Myocyte (in vitro differentiated cells): Measurements from ENCODE around the gene PDZRN4. TPM values are rescaled to one million over a fixed set of nuclear protein-coding genes. Genes with fewer than 3 reads are reported as not detected.
"Not testable (repeated sequence)": the region's sequence is repeated elsewhere in the genome, so short reads cannot be mapped to it uniquely, and the experiment has no call there.

Experiments
- DNase-seq: peaks from one replicate; pipeline ENCODE4 v3.0.0-alpha.2; 2012; ENCODE audit warnings: low read depth
- total RNA-seq: library from RNA; depleted of rRNA; stranded (reverse); fragments of >200 nt; gene quantifications from 2 replicates; pipeline ENCODE4 v1.2.3, GENCODE V29; 2014

PDZRN4 gene
- total RNA-seq, 1 donor from 2014 or later: not detected

DNA sequence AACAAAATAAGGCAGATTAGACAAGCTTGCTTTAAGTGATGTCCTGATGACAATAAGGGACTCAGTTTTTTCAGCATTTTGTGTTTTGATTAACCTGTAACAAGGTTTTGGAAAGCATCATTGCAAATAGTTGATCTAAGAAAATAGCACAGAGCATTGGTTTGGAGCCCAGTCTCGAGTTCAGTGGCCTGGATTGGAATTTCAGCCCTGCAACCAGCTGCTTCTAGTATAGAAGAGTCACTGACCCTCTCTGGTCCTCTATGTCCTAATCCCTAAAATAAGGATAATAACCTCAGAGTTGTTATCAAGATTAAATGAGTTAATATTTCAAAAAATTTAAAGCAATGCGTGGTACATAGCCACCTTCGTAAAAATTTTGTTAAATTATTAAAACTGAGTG is 25.5 kb downstream of the PDZRN4 start:
- no peak for DNase-seq

DNA sequence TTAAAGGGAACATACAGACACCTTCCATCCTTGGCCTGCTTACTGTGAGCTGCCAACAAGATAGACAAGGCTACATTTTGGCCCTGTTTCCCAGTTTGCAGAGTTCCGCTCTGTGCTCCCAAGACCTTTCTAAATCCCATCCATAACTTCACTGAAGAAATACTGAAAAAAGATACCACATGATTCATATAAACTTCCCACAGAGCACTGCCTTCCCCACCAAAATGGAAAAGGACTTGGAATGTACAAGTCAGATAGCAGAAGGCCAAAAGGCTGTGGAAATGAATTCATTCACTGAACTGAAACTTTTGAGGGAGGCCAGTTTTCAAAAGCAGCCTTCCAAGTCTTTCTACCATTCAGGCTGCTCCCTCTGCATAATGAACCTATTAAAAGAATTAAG is 29.6 kb downstream of the PDZRN4 start:
- no peak for DNase-seq

DNA sequence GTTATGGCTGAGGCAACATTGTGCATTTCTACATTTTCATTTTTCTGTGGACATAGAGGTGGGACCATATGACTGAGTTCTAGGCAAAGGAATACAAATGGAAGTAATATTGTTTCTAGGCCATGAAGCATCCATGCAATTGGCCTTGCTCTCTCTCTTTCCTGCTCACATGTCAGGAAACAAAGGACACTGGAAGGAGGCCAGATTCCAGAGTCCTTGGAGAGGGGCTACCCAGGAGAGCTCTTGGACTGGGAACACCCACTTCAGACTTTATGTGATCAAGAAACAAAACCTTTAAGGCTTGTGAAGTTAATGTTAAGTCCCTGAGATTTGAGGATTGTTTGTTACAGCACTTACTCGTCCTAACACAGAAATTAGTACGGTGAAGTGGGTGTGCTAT is 32.8 kb downstream of the PDZRN4 start:
- no peak for DNase-seq

DNA sequence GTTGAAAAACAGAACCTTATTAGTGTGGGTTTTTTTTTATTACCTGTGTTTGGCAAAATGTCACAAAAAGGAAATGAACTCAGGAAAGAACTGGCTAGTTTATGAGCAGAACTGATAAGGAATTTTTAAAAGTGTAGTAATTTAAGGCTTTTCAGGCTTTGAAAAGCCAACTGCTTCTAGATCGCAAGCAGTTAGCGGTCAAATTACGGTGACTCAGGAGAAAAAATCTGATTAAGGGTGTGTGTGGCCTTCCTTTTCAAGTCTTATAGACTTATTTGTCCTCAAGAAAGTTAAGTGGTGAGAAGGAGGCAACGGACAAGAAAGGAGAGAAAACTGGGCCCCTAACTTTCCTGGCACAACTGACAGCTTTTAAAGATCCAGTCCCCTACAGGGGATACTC is 33.4 kb downstream of the PDZRN4 start:
- DNase-seq: no peak

DNA sequence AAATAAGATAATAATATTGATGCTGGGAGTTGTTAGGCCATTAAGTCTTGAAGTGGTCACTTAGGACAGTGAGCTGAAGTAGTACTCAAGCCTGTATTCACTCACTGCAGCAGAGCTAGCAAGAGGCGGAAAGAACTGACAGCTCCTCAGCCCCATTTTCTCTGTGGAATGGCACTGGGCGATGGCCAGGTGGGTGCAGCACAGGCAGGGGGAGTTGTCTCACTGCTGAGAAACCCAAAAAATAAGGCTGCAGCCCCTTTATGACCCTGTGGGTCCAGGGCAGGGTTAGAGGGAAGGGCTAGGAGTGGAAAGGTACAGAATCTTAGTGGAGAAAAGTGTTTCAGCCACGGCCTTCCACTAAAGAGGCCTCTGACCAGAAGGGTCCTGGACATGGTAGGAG is 35.5 kb downstream of the PDZRN4 start:
- DNase-seq: no peak

DNA sequence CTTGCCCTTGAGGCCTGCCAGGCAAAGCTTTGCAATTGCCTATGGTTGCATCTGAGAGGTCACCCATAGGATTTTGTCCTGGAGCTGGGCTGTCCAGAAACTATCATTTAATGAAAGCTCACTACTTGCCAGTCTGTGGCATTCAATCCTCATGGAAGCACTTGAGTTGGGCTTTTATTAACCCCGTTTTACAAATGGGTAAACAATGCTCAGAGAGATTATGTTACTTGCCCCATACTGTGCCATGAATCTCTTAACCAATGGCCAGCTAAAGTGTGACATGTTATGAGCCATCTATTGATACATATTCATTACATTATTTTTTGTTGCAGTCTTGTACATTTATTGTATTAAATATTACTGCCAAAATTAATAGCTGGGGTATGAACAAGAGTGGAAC is 35.9 kb downstream of the PDZRN4 start:
- no peak for DNase-seq

DNA sequence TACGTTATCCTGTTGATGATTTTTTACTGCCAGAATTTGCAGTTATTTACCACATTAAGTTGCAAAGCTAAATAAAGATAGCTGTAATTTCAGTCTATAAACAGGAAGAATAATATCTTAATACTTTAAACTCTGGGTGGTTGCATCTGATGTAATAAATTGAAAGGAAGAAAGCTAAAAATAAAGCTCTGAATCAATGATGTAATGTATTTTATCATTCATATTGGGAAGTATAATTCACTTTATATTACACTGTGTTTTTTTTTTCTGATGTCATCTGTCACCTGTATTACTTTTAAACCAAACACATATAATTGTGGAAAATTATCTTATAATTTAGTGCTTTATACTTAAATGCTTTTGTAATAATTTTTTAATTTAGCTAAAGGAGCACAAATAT is 37.1 kb downstream of the PDZRN4 start:
- DNase-seq: no peak

DNA sequence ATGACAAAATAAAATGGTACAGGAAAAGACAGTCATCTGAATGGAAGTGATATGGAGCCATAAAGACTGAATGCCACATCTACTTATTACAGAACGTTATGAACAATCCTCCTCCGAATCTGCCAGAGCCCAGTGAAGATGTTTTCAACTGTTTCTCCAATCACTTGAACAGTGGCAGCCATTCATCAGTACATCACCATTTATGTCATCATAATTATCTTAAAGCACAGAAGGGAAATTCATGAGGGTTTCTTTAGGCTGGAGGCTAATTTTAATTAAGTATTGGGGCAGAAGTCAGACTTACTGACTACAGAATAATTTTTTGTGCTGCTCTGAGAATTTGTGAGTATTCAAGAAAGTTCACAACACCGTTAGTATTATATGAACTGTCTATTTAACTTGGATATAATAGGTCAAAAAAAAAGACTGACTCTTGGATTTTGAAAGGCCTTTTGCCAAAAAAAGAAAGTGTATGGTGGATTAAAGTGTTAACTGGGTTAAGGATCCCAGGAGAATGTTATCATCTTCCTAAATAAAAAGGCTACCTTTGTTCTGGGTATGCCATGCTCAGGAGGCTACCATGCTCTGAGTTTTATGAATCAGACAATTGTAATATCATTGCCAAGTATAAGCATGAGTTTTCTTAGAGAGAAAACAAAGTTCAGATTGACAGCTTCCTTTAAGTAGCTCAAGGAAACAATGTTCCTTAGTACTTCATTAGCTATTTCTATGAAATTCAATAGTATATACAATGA is 40.1 kb downstream of the PDZRN4 start:
- DNase-seq: no peak

DNA sequence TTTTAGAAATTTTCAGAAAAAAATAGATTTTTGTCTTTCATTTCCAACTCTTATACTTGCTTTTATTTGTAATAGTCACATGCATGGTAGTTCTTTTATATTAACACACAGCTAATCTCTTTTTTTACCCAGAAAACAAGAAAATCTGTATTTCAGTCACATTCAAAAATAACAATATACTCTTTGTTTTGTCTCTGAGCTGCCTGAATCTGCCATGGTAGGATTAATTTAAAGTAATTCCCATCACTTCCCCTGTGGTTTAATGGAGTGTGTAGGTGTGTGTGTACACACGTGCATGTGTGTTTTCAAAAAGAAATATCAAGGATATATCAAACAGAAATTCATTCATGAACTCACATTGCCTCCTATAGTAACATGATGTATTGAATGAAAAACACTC is 42.6 kb downstream of the PDZRN4 start:
- no peak for DNase-seq

DNA sequence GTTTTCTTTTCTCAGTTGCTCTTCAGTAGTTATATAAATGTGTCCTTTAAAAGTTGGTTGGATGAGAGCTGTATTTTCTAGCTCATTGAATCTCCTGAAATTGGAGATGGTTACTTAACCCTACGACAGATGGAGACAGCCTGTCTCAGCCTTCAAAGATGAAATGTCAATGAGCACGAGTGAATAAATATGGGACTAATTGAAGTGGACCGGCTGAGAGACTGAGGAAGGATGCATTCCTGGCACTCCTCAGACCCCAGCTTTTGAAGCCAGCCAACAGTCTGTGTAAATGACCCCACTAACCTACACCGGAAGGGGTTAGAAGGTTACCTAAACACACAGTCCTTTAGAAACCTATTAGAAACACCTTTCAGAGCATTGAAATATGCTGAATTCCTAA is 46.6 kb downstream of the PDZRN4 start:
- no peak for DNase-seq

DNA sequence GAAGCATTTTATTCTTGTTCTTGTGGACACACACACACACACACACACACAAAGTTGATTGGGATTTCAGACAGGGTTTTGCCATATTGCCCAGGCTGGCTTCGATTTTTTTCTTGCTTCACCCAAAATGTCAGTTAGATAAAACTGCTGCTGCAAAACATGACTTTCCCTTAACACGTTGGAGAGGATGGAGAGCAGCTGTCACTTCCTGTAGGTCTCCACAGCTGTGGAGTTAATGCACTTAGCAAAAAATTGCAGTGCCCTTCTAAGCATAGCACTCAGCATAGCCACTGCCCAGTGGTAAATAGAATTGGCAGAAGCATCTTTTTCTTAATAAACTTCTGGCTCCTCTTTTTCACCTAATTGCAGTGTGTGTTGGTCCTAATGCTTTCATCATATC is 54.5 kb downstream of the PDZRN4 start:
- no peak for DNase-seq

DNA sequence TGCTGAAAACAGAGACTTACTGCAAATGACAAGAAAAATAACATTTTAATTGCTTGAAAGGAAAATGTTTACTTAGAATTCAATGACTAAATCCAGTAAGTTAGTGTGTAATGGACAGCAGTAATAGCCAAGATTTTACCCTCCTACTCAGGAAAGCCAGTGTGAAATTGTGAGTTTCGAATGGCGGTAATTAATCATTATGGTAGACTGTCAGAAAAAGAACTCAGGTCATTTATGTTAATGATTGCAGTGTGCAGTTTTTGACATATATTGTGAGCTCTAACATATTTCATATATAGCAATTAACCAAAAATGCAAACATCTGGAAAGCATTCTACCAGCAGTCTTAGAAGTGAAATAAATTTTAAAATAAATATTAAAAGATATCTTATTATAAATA is 60.3 kb downstream of the PDZRN4 start:
- DNase-seq: no peak

DNA sequence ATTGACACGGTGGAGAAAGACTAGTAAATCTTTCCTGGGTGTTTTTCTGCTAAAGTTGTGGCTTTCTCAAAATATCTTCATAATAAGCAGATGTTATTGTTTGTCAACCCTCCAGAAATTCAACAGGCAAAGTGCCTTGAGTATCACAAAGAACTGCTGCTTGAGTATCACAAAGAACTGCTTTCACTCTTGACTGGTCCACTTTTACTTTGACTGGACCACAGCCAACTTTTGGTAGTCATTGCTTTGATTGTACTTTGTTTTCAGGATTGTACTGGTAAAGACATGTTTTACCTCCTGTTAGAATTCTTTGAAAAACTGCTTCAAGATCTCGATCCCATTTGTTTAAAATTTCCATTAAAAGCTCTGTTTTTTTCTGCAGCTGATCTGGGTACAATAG is 62.6 kb downstream of the PDZRN4 start:
- no peak for DNase-seq

DNA sequence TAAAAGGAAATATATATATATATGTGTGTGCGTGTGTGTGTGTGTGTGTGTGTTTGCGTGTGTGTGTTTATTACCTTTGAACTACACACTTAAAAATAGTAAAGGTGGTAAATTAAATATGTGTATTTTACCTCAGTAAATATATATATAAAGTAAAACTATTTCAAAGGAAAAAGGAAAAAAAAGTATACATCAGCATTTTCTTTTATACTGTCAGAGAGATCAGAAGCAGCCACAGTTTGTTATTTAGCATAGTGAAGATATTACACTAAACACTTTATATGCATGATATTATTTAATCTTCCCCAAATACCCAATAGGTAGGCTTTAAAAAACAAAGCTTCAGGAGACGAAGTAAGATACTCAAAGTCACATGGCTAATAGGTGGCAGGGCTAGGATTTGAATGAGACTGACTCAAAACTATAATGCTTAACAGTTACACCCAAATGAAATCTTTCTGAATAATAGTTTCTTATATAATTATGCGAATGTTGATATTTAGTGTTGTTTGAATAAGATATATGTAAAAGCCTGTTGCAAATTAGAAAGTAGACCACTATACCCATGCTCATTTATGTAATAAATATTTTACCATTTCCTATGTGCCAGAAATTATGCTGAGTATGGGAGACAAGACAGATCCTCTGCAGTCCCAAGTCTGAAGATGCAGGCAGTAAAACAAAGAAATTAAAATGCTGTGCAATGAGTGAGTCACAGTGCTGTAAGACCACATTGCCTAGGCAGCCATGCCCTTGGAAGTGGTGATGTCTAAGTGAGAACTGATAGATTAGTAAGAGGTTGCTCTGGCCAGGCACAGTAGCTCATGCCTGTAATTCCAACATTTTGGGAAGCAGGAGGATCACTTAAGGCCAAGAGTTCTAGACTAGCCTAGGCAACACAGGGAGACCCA is 66.1 kb downstream of the PDZRN4 start:
- DNase-seq: no peak

DNA sequence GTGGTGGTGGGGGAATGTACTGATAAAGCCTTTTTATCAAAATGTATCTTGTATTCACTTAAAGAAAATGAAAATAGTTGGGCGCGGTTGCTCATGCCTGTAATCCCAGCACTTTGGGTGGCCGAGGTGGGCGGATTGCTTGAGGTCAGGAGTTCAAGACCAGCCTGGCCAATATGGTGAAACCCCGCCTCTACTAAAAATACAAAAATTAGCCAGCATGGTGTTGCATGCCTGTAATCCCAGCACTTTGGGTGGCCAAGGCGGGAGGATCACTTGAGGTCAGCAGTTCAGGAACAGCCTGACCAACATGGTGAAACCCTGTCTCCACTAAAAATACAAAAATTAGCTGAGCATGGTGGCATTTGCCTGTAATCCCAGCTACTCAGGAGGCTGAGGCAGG is 75.1 kb downstream of the PDZRN4 start:
- not testable (repeated sequence) for DNase-seq

DNA sequence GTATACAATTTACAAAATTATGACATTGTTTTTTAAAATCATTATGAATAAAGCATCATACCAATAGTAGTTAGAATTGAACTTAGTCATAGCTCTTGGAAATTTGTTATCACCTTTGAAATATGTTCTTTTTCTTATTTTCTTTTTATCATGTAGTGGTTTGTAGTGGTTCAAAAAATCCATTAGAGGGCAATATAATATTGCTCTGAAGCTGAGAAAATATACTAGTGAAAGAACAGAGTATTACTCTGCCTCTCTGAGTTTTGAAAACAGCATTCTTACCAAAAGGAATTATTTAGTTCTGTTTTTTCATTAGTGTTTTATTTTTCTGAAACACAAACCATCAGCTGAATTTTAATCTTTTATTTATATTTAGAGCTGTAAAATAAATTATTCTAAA is 76.2 kb downstream of the PDZRN4 start:
- DNase-seq: peak; percentile 2

DNA sequence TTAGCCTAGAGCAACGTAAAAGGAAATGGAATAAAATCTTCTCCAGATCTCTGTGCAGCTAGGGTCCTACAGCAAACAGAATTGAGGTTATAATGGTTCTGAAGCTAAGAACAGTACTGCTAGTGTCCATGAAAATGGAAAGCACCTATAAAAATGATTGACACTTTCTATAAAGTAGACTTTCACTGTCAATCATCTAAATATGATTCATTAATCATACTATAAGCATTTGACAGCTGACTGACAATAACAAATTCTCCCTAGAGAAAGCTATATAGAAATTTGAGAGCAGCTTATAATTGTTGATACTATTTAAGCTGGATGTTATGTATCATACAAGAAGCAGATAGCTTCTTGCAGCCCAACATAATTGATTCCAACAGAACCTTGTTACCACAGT is 80.9 kb downstream of the PDZRN4 start:
- DNase-seq: no peak

DNA sequence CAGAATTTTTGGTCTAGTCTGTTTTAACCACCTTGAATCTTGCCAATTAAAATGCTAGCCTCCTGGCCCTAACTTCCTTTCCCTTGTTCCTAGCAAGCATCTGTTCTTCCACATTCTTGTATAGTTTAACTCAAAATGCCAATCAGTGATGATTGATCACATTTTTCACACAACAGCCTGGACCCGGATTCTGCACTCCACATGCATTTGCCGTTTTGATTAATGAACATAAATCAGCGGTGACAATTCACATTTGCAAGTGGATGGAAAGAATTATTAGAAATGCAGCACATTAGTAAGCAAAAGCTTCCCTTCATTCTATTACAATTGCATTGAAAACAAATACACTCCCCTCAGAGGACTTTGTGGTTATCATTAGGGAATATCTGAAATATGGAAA is 83.4 kb downstream of the PDZRN4 start:
- no peak for DNase-seq

DNA sequence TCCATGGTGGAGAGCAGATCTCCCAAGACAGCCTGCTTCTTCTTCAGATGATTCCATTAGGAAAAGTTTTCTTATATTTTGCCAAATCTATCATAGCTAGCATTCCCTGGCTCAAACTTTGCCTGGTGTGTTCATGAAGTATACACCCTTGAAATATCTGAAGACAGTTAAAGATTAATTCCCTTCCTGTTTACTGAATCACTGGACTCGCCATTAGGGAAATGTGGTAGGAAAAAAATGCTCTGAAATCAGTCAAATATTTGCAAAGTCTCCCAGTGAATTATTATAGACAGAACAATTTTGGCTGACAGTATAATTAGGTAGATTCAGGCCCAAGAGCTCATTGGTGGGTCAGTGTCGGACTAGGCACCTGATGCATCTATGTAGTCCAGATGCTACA is 86.5 kb downstream of the PDZRN4 start:
- no peak for DNase-seq

DNA sequence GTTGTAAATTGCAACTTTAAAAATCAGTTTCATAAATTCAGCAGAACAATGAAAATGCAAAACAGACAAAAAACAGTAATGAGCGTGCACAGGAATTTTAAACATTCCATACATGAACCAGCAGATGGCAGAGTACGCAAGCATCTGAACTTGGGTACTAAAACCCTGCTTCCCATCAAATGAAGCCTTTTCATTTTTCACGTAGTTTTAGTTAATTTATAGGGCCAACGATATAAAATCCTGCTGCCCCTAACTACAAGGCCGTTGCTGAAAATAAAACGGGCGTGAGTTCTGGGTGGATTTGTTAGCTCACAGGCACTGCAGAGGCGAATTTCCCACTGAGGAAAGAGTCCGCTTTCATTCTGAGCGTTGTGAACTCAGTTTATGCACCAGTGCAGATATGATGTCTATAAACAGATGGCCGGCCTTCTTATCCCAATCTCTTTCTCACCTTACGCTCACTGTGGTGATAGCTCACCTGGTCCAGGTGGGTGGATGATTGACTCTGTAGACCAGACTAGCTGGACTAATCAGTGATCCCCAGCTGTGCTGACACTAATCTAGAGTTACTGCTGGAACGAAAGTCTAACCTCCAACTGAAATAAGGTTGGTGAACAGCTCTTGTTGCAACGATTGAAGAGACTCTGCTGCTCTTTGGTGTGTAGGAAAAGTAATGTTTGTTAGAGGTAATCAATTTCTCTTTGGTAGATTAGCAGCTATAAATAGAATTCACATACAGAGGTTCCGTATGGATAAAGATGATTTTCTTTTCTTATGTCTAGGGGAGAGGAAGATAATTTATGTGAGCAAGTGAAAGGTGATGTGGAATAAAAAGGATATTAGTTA is 89.2 kb downstream of the PDZRN4 start:
- peak; percentile 39 for DNase-seq

DNA sequence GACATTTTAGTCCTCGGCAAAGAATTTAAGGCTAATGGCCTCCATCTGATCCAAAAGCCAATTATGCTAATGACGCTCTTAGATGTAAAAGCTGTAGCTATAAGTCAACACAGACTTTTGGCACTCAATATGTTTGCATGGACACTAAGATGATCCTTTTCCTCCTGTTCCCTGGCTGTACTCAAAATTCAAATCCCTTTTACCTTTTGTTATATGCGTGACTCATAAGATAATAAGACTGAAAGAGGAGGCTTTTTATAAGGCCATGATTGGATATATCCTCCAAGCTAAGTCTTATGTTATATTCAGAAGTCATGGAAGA is 89.8 kb downstream of the PDZRN4 start:
- DNase-seq: no peak
